ENCODE data around the gene CASZ1. TPM values are rescaled to one million over a fixed set of nuclear protein-coding genes. Genes with fewer than 3 reads are reported as not detected.

CASZ1 gene
- total RNA-seq, 1 experiment from 2014 or later = 12.6 TPM

- Mint-ChIP-seq H3K36me3 (ENCODE audit: insufficient read depth, unreplicated experiment) (peaks cover 14% of the 10 kb centered on the region), H3K4me1 (ENCODE audit: low read depth, unreplicated experiment) (no peaks in the 10 kb centered on the region), H3K27me3 (ENCODE audit: unreplicated experiment) (no peaks in the 10 kb centered on the region), H3K9me3 (ENCODE audit: low read depth, unreplicated experiment) (no peaks in the 10 kb centered on the region), H3K4me3 (ENCODE audit: low read depth, unreplicated experiment) (no peak overlapping the region), H3K27ac (ENCODE audit: unreplicated experiment) (no peak overlapping the region)
- no TSS peak for BruUV-seq (replicated peaks)
- no peak for DNase-seq
- CTCF ChIA-PET = interaction anchor here (1.0 kb wide), 1 partner anchor 12 kb away, joined by 3 read pairs; no protein-coding TSS in a partner anchor
- no peak for TF ChIP-seq CTCF (IDR thresholded peaks at IDR 0.05; ENCODE audit: unreplicated experiment)
- intact Hi-C loops (cut with micrococcal nuclease; ENCODE audit: unreplicated experiment) = no loop called here
Observed at GRCh38 chr1:10634428-10635084, 161.9 kb downstream of the CASZ1 start.

- no TSS peak for BruUV-seq (replicated peaks)
- intact Hi-C loops (cut with micrococcal nuclease; ENCODE audit: unreplicated experiment) = no loop called here
- CTCF ChIA-PET = no interaction called here
- Mint-ChIP-seq H3K27me3 (ENCODE audit: unreplicated experiment) (no peaks in the 10 kb centered on the region), H3K4me1 (ENCODE audit: low read depth, unreplicated experiment) (no peaks in the 10 kb centered on the region), H3K9me3 (ENCODE audit: low read depth, unreplicated experiment) (no peaks in the 10 kb centered on the region), H3K36me3 (ENCODE audit: insufficient read depth, unreplicated experiment) (peaks cover 14% of the 10 kb centered on the region), H3K4me3 (ENCODE audit: low read depth, unreplicated experiment) (no peak overlapping the region), H3K27ac (ENCODE audit: unreplicated experiment) (no peak overlapping the region)
- DNase-seq = no peak
- no peak for TF ChIP-seq CTCF (IDR thresholded peaks at IDR 0.05; ENCODE audit: unreplicated experiment)
Observed at GRCh38 chr1:10634075-10634427, 162.4 kb downstream of the CASZ1 start.

DNA sequence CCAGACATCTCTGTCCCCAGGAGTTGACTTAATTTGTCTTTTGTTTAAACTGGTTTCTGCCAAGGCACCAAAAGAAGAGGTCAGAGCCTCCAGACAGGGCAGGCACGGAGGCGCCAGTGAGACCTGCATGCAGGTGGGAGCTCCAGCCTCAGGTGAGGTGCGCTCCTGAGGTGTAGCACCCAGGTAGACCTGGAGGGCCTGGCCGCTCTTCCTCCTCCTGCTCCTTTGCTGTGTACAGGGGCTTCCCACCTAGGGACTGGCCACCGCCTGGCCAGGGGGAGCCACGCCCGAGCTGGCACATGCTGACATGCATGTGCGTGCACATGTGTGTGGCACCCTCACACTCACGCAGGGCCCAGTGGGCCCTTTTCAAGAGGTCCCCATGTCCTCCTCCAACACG, 163.0 kb downstream of the CASZ1 start:
- Mint-ChIP-seq H3K27ac (ENCODE audit: unreplicated experiment) (no peak overlapping the region), H3K4me1 (ENCODE audit: low read depth, unreplicated experiment) (no peaks in the 10 kb centered on the region), H3K36me3 (ENCODE audit: insufficient read depth, unreplicated experiment) (peaks cover 14% of the 10 kb centered on the region), H3K9me3 (ENCODE audit: low read depth, unreplicated experiment) (no peaks in the 10 kb centered on the region), H3K27me3 (ENCODE audit: unreplicated experiment) (no peaks in the 10 kb centered on the region), H3K4me3 (ENCODE audit: low read depth, unreplicated experiment) (no peak overlapping the region)
- CTCF ChIA-PET = no interaction called here
- intact Hi-C loops (cut with micrococcal nuclease; ENCODE audit: unreplicated experiment) = no loop called here
- DNase-seq = no peak
- TF ChIP-seq CTCF (IDR thresholded peaks at IDR 0.05; ENCODE audit: unreplicated experiment) = no peak
- no TSS peak for BruUV-seq (replicated peaks)

DNA sequence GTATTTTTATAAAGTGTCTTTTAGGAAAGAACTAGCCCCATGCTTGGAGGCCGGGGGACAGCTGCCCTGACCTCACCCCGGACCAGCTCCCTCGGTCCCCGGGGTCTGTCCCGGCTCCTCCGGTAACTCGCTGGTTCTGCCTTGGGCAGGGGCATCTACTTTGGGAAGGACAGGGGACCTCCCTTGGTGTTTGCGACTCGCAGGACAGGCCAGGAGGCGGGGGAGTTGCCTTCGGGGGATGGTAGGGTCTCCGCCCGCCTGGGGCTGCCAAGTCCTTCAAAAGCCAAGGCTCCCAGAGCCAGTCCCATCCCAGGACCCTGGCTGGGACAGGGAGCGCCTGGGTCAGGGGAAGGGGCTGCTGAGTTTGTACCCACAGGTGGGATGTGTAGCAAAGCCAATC, 163.8 kb downstream of the CASZ1 start:
- intact Hi-C loops (cut with micrococcal nuclease; ENCODE audit: unreplicated experiment) = no loop called here
- CTCF ChIA-PET = no interaction called here
- H3K9me3 Mint-ChIP-seq (ENCODE audit: low read depth, unreplicated experiment) = no peaks in the 10 kb centered on the region
- H3K4me1 Mint-ChIP-seq (ENCODE audit: low read depth, unreplicated experiment) = no peaks in the 10 kb centered on the region
- no peaks in the 10 kb centered on the region for H3K27me3 Mint-ChIP-seq (ENCODE audit: unreplicated experiment)
- peaks cover 14% of the 10 kb centered on the region for H3K36me3 Mint-ChIP-seq (ENCODE audit: insufficient read depth, unreplicated experiment)
- no peak overlapping the region for H3K4me3 Mint-ChIP-seq (ENCODE audit: low read depth, unreplicated experiment)
- no peak for TF ChIP-seq CTCF (IDR thresholded peaks at IDR 0.05; ENCODE audit: unreplicated experiment)
- DNase-seq = no peak
- BruUV-seq (replicated peaks) = no TSS peak
- H3K27ac Mint-ChIP-seq (ENCODE audit: unreplicated experiment) = no peak overlapping the region
